CD4-positive, alpha-beta T cell (primary cell): ENCODE data around the gene TSPAN12. TPM values are rescaled to one million over a fixed set of nuclear protein-coding genes. Genes with fewer than 3 reads are reported as not detected.

Experiments used
- ATAC-seq: fragments of 200-7000 bp; cut with Tn5 transposase; one replicate; pipeline ENCODE4 v1.10.0; 2022; ENCODE audit warnings: mild to moderate bottlenecking; ENCODE audit not compliant: poor library complexity
- CTCF ChIA-PET: fragments of 350-600 bp; sonication (Branson Sonifier 250); formaldehyde crosslinking; loops from one replicate; lab custom pipeline; 2021; ENCODE audit warnings: antibody characterized with exemption, inconsistent platforms; lab: Charles Lee
- POLR2A ChIA-PET: fragments of 350-600 bp; sonication (Branson Sonifier 250); formaldehyde crosslinking; loops from one replicate; lab custom pipeline; 2021; ENCODE audit warnings: antibody characterized with exemption, inconsistent platforms; lab: Charles Lee
- DNase-seq, 14 experiments: peaks; one replicate each; pipeline ENCODE4 v3.0.0-alpha.2; 2013 to 2020; ENCODE audit warnings: mixed read lengths in 2 of 14
- H3K27ac ChIP-seq, 2 donors: one replicate each; pipeline versions ENCODE4 v1.5.1 to v1.7.0; 2013; ENCODE audit warnings: low read length in 2 of 2, low read depth in 1 of 2, mild to moderate bottlenecking in 1 of 2
- H3K27me3 ChIP-seq, 2 experiments: 1 replicate in 1 of 2; 2 replicates in 1 of 2; pipeline versions ENCODE4 v1.6.1 to v1.7.0; 2013; ENCODE audit warnings: low read length in 2 of 2, control low read depth in 1 of 2, mild to moderate bottlenecking in 1 of 2, moderate library complexity in 1 of 2; ENCODE audit not compliant: insufficient read depth in 2 of 2, control insufficient read depth in 1 of 2
- H3K36me3 ChIP-seq: one replicate; pipeline ENCODE4 v1.6.1; 2013; ENCODE audit warnings: low read length, control low read depth; ENCODE audit not compliant: insufficient read depth
- H3K4me1 ChIP-seq: one replicate; pipeline ENCODE4 v1.6.1; 2013; ENCODE audit warnings: low read length, control low read depth; ENCODE audit not compliant: insufficient read depth
- H3K4me3 ChIP-seq: one replicate; pipeline ENCODE4 v1.5.1; 2013; ENCODE audit warnings: mild to moderate bottlenecking, low read length, moderate library complexity
- H3K9me3 ChIP-seq, 2 experiments: 1 replicate in 1 of 2; 2 replicates in 1 of 2; pipeline versions ENCODE4 v1.6.1 to v1.7.0; 2013; ENCODE audit warnings: low read length in 2 of 2, mild to moderate bottlenecking in 2 of 2, control low read depth in 1 of 2, moderate library complexity in 1 of 2; ENCODE audit not compliant: control insufficient read depth in 1 of 2, insufficient read depth in 1 of 2
- H3K27ac Mint-ChIP-seq: one replicate; pipeline ENCODE4 v1.8.0; 2020; ENCODE audit warnings: mixed read lengths
- H3K27me3 Mint-ChIP-seq: one replicate; pipeline ENCODE4 v1.8.0; 2021; ENCODE audit warnings: mixed read lengths
- H3K36me3 Mint-ChIP-seq: one replicate; pipeline ENCODE4 v1.8.0; 2021; ENCODE audit warnings: low read depth, mixed read lengths
- H3K4me1 Mint-ChIP-seq: one replicate; pipeline ENCODE4 v1.8.0; 2021; ENCODE audit warnings: low read depth, mixed read lengths
- H3K4me3 Mint-ChIP-seq: one replicate; pipeline ENCODE4 v1.8.0; 2020; ENCODE audit warnings: mild to moderate bottlenecking, mixed read lengths
- H3K9me3 Mint-ChIP-seq: one replicate; pipeline ENCODE4 v1.8.0; 2020; ENCODE audit warnings: mixed read lengths
- intact Hi-C, 2 experiments: fragments of 100-400 bp; cut with DNase I in 1 of 2; cut with micrococcal nuclease in 1 of 2; formaldehyde crosslinking; loops; one replicate each; pipeline versions ENCODE4 v1.15.1 to v1.9.0; 2023 to 2025; cut with DNase I, micrococcal nuclease
- total RNA-seq, 174 experiments: library from RNA in 2 of 174; stranded (reverse) in 2 of 174; gene quantifications; one replicate each; pipeline ENCODE4 v1.2.3 and lab custom pipeline; 2021 to 2026
- TF ChIP-seq, protein P1 (sequence below): fragments of 200-600 bp; IDR thresholded peaks from one replicate; pipeline ENCODE4 v1.8.0; 2022; ENCODE audit warnings: antibody characterized with exemption, mild to moderate bottlenecking

TSPAN12 gene
- total RNA-seq, 2 experiments from 2014 or later = not detected

DNA sequence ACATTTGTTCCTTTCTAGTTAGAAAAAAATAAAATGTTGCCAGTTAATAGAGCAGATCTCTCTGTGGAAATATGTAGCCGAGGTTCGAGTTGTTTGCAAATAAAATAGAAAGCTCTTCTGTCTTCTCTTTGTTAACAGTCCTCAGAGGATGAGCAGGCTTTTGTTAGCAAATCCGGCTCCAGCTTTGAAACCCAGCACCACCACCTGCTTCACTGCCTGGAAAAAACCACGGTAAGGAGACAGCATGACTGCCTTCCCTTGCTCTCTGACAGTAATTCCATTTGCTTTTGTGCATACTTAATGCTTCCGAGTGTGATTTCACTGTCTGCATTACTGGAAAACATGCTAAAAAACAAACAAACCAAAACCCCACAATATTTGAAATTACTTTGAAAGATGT lies 115.6 kb downstream of the TSPAN12 start:
- no peak for ATAC-seq
- H3K4me1 Mint-ChIP-seq = no peaks in the 10 kb centered on the region
- POLR2A ChIA-PET = no interaction called here
- no peak overlapping the region for H3K4me3 Mint-ChIP-seq
- intact Hi-C loops = no loop called here
- H3K4me1 ChIP-seq = no peaks in the 10 kb centered on the region
- DNase-seq = no peak
- peaks cover 5% of the 10 kb centered on the region for H3K27me3 Mint-ChIP-seq
- TF ChIP-seq, protein P1, sequence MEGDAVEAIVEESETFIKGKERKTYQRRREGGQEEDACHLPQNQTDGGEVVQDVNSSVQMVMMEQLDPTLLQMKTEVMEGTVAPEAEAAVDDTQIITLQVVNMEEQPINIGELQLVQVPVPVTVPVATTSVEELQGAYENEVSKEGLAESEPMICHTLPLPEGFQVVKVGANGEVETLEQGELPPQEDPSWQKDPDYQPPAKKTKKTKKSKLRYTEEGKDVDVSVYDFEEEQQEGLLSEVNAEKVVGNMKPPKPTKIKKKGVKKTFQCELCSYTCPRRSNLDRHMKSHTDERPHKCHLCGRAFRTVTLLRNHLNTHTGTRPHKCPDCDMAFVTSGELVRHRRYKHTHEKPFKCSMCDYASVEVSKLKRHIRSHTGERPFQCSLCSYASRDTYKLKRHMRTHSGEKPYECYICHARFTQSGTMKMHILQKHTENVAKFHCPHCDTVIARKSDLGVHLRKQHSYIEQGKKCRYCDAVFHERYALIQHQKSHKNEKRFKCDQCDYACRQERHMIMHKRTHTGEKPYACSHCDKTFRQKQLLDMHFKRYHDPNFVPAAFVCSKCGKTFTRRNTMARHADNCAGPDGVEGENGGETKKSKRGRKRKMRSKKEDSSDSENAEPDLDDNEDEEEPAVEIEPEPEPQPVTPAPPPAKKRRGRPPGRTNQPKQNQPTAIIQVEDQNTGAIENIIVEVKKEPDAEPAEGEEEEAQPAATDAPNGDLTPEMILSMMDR = no peak
- H3K4me3 ChIP-seq = no peak overlapping the region
- H3K36me3 Mint-ChIP-seq = no peaks in the 10 kb centered on the region
- CTCF ChIA-PET = no interaction called here
- no peaks in the 10 kb centered on the region for H3K9me3 ChIP-seq
- no peaks in the 10 kb centered on the region for H3K27me3 ChIP-seq
- H3K36me3 ChIP-seq = no peaks in the 10 kb centered on the region
- no peaks in the 10 kb centered on the region for H3K9me3 Mint-ChIP-seq
- H3K27ac Mint-ChIP-seq = no peak overlapping the region
- no peak overlapping the region for H3K27ac ChIP-seq

DNA sequence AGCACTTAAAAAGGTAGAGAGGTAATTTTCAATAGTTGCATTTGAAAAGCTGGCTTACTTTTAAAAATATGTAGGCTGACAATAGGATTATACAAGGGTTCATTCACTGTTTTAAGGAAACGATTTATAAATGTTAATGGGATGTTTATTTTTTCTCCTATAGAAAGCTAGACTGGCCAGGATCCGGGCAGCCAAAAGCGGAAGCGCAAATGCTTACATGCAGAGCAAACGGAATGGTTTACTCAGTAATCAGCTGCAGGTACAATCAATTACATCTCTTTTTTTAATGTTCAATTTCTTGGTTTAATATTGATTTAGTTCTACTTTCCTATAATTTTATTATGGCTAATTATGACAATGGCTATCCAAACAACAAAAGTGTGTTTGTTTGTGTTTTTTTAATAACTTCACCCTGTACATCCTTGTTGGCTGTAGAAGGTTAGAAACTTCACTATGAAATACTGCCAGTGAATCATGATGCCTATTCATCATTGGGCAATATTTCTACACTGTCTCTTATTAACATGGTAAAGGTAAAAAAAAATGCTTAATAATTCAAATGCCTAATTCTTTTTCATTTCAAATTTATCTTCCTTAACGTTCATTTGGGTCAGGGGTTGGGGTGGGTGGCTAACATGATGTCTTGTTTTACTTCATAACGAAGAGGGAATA lies 116.4 kb downstream of the TSPAN12 start:
- H3K27me3 Mint-ChIP-seq = peaks cover 8% of the 10 kb centered on the region
- Histone ChIP-seq H3K27ac (no peak overlapping the region), H3K27me3 (no peaks in the 10 kb centered on the region), H3K4me1 (no peaks in the 10 kb centered on the region), H3K4me3 (no peak overlapping the region), H3K36me3 (no peaks in the 10 kb centered on the region), H3K9me3 (no peaks in the 10 kb centered on the region)
- TF ChIP-seq, protein P1 = no peak
- ChIA-PET POLR2A (no interaction called here), CTCF (no interaction called here)
- H3K4me3 Mint-ChIP-seq = no peak overlapping the region
- ATAC-seq (no peak), DNase-seq (no peak)
- intact Hi-C loops = no loop called here
- no peaks in the 10 kb centered on the region for H3K36me3 Mint-ChIP-seq
- no peak overlapping the region for H3K27ac Mint-ChIP-seq
- H3K4me1 Mint-ChIP-seq = no peaks in the 10 kb centered on the region
- no peaks in the 10 kb centered on the region for H3K9me3 Mint-ChIP-seq

DNA sequence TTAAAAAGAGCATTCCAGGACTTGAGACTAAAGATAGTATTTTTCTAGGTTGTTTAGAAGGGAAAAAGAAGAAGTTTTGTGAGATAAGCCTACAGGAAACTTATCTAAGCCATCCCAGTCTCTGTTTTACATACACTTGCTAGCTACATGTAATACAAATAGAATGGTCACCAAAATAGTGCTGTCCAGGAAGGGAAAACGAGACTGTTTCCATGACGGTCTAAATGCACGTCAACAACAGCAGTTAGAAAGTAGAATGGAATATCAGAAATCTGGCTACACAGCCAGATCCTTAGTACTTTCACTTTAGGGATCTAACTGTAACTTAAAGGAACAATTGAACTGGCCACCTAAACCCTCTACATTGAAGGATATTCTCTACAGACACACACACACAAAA lies 117.6 kb downstream of the TSPAN12 start:
- H3K4me3 Mint-ChIP-seq = no peak overlapping the region
- DNase-seq (no peak), ATAC-seq (no peak)
- Histone ChIP-seq H3K9me3 (no peaks in the 10 kb centered on the region), H3K4me1 (no peaks in the 10 kb centered on the region), H3K27me3 (no peaks in the 10 kb centered on the region), H3K27ac (no peak overlapping the region), H3K36me3 (no peaks in the 10 kb centered on the region), H3K4me3 (no peak overlapping the region)
- no peak overlapping the region for H3K27ac Mint-ChIP-seq
- ChIA-PET POLR2A (no interaction called here), CTCF (interaction anchor here (0.5 kb wide), 1 partner anchor 18 kb away, joined by 3 read pairs; no protein-coding TSS in a partner anchor)
- intact Hi-C loops = no loop called here
- H3K27me3 Mint-ChIP-seq = peaks cover 8% of the 10 kb centered on the region
- no peaks in the 10 kb centered on the region for H3K36me3 Mint-ChIP-seq
- TF ChIP-seq, protein P1 = no peak
- no peaks in the 10 kb centered on the region for H3K9me3 Mint-ChIP-seq
- no peaks in the 10 kb centered on the region for H3K4me1 Mint-ChIP-seq
